RWPE1 (cell line): ENCODE results near the gene OBP2B.
A peak's percentile ranks its signal among the peaks of the same experiment; 100 is the strongest.

Experiments
- CTCF ChIA-PET: fragments of 350-600 bp; sonication (Branson Sonifier 250); formaldehyde crosslinking; extraction: SDS; loops from one replicate; lab custom pipeline; 2021; lab: Yijun Ruan, JAX
- POLR2A ChIA-PET: fragments of 400-600 bp; formaldehyde crosslinking; extraction: SDS; loops from one replicate; lab custom pipeline; 2020; ENCODE audit warnings: antibody characterized with exemption; ENCODE audit not compliant: low non-redundant PET; lab: Yijun Ruan, JAX
- DNase-seq: peaks from one replicate; pipeline ENCODE4 v3.0.0; 2012; ENCODE audit warnings: low spot score
- H3K27ac ChIP-seq: fragments of 450-650 bp; 2 replicates; pipeline ENCODE4 v1.5.1; 2017
- TF ChIP-seq, protein P1 (sequence below): fragments of 450-650 bp; conservative IDR thresholded peaks from 2 replicates; pipeline ENCODE4 v1.5.1; 2017; ENCODE audit warnings: low read depth, mild to moderate bottlenecking

Gene OBP2B

DNA sequence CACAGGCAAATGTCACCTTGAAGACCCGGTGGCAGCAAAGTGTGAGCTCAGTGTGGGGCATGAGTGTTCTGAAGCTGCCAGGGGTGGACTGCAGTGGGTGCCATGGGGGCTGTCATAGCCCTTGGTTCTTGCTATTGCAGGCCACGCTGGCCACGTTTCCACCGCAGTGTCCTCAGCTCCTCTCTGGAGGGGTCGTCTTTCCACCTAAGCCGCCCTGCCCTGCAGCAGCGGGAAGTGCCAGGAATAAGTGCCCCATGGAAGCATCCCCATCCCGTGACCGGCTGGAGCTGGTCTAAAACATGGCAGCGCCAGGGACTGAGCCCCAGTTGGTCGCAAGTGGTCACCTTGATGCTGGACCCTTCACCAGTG lies 6.9 kb downstream of the OBP2B start:
- TF ChIP-seq, protein P1, sequence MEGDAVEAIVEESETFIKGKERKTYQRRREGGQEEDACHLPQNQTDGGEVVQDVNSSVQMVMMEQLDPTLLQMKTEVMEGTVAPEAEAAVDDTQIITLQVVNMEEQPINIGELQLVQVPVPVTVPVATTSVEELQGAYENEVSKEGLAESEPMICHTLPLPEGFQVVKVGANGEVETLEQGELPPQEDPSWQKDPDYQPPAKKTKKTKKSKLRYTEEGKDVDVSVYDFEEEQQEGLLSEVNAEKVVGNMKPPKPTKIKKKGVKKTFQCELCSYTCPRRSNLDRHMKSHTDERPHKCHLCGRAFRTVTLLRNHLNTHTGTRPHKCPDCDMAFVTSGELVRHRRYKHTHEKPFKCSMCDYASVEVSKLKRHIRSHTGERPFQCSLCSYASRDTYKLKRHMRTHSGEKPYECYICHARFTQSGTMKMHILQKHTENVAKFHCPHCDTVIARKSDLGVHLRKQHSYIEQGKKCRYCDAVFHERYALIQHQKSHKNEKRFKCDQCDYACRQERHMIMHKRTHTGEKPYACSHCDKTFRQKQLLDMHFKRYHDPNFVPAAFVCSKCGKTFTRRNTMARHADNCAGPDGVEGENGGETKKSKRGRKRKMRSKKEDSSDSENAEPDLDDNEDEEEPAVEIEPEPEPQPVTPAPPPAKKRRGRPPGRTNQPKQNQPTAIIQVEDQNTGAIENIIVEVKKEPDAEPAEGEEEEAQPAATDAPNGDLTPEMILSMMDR, result no peak
- no peak for DNase-seq
- POLR2A ChIA-PET, result no interaction called here
- CTCF ChIA-PET, result interaction anchor here (0.6 to 0.7 kb wide), 2 partner anchors 51 to 134 kb away, joined by 3 to 4 read pairs; no protein-coding TSS in a partner anchor
- H3K27ac ChIP-seq, result no peak overlapping the region

DNA sequence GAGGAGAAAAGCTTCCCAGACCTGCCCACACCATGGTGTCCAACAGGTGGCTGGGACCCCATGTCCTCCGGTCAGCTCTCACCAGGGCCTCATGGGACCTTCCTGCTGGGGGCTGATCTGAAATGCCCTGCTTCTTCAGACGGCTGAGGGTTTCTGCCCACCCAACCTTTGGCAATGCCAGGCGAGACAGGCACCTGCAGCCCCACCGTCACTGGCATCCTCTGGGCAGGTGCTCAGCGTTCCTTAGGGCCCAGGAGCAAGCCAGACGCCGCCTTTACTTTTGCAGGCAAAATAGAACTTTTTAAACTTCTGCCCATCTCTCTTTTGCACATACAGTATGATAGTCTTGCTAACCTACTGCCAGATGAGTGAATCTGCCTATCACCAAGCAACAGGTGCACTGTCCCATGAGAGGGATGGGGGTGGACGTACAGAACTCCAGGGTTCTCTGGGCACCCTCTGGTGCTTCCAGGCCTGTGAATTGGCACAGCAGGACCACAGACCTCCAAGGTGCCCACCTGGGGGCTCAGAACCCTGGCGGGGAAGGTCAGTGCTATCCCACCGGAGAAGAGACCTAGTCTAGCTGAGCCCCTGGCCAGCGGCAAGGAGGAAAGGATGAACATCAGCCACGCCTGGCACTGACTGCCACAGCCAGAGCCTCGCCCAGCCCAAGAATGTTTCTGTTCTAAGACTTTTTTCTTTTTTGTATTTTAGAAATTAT lies 7.5 kb downstream of the OBP2B start:
- TF ChIP-seq, protein P1, result no peak
- CTCF ChIA-PET, result interaction anchor here (0.6 to 1.3 kb wide), 4 partner anchors 15 to 134 kb away, joined by 3 to 4 read pairs (median 4); no protein-coding TSS in a partner anchor
- no peak for DNase-seq
- H3K27ac ChIP-seq, result no peak overlapping the region
- POLR2A ChIA-PET, result no interaction called here

DNA sequence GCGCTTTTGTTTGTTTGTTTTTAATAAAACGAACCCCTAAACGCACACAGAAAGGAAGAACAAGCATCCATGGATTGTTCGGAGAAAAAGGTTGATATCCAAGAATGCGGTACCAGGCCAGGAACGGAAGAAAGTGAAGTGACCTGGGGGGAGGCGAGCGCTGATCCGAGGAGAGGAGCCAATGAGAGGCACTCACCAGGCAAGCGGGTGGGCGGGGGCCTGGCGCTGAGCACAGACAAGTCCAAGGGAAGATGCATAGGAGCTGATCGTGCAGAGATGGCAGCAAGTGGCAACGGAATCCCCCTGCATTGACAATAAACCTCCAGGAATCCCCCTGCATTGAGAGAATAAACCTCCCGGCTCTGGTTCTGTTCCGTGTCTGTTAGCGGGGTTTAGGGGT lies 8.4 kb downstream of the OBP2B start:
- DNase-seq, result no peak
- CTCF ChIA-PET, result interaction anchor here (0.5 to 1.3 kb wide), 3 partner anchors 14 to 1444 kb away, joined by 3 to 5 read pairs (median 4); no protein-coding TSS in a partner anchor

DNA sequence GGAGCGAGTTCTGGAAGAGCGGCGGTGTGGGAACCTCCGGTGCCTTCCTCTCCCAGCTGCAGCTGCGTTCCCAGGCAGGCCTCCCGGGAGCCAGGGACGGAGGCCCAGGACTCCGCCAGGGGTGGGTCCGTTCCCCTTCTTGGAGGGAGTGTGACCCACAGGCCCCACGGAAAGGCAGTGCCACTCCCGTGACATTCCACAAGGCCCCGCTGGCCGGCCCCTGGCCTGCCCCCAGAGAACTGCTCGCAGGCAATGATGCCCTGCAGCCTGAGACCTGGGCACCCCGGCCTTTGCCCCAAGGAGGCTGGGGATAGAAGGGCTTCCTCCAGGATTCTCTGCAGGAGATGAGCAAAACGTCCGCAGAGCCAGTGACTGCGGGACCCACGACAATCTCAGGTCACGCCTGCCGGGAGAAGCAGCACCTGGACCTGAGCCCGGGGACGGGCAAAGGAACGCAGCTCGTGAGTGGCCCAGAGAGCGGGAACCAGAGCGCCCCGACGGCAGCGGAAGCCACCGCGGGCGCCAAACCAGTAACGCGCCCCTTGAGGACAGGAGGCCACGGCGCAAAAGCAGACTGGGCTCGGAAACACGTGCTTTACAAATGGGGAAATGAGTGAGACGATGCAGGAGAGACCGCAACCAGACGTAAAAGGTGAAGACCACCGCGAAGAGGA lies 9.3 kb downstream of the OBP2B start:
- TF ChIP-seq, protein P1, result peak; percentile 91
- ChIA-PET POLR2A (interaction anchor here (0.7 kb wide), 1 partner anchor 169 kb away, joined by 3 read pairs; the partner anchor contains the start of gene GTF3C5), CTCF (interaction anchor here (0.6 to 1.3 kb wide), 6 partner anchors 10 to 1443 kb away, joined by 3 to 4 read pairs (median 3); no protein-coding TSS in a partner anchor)
- DNase-seq, result peak; percentile 70
- H3K27ac ChIP-seq, result peak overlapping the region; percentile 55

More for the DNA sequence above, 8.4 kb downstream of the OBP2B start:
- TF ChIP-seq, protein P1, result no peak
- H3K27ac ChIP-seq, result no peak overlapping the region
- POLR2A ChIA-PET, result interaction anchor here (0.5 kb wide), 1 partner anchor 188 kb away, joined by 4 read pairs; no protein-coding TSS in a partner anchor

DNA sequence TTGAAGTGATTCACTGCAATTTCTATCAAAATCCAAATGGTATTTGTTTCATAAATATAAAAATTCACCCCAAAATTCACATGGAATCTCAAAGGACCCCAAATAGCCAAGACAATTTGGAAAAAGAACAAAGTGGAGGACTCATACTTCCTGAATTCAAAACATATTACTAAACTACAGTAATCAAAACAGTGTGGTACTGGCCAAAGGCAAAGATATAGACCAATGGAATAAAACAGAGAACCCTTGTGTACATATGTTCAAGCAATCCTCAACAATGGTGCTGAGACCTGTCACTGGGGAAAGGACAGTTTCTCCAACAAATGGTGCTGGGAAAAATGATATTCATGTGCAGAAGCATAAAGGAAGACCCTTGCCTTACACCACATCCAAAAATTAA lies 14.0 kb downstream of the OBP2B start:
- ChIA-PET CTCF (no interaction called here), POLR2A (no interaction called here)
- TF ChIP-seq, protein P1, result no peak

DNA sequence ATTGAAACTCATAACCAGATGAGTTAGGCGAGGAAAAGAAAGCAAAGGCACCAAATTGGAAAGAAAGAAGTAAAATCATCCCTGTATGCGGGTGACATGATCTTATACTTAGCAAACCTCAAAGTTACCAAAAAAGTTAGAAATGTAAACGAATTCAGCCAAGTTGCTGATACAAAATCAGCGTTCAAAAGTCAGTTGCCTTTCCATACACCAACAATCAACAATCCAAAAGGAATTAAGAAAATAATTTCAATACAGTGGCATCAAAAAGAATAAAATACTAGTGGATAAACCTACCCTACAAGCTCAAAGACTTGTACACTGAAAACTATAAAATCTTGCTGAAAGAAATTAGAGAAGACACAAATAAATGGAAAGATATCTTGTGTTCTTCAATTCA lies 14.5 kb downstream of the OBP2B start:
- no peak overlapping the region for H3K27ac ChIP-seq
- ChIA-PET POLR2A (no interaction called here), CTCF (no interaction called here)
- TF ChIP-seq, protein P1, result no peak
- no peak for DNase-seq

More for the DNA sequence above, 14.0 kb downstream of the OBP2B start:
- DNase-seq, result no peak
- H3K27ac ChIP-seq, result no peak overlapping the region
